ENCODE measurements around the gene SHD. TPM values are rescaled to one million over a fixed set of nuclear protein-coding genes. Genes with fewer than 3 reads are reported as not detected.

Gene SHD
- total and polyA plus RNA-seq, 2 donors (not counting 3 experiments of a cell fraction or from before 2014, with no cell fraction given), result not detected

DNA sequence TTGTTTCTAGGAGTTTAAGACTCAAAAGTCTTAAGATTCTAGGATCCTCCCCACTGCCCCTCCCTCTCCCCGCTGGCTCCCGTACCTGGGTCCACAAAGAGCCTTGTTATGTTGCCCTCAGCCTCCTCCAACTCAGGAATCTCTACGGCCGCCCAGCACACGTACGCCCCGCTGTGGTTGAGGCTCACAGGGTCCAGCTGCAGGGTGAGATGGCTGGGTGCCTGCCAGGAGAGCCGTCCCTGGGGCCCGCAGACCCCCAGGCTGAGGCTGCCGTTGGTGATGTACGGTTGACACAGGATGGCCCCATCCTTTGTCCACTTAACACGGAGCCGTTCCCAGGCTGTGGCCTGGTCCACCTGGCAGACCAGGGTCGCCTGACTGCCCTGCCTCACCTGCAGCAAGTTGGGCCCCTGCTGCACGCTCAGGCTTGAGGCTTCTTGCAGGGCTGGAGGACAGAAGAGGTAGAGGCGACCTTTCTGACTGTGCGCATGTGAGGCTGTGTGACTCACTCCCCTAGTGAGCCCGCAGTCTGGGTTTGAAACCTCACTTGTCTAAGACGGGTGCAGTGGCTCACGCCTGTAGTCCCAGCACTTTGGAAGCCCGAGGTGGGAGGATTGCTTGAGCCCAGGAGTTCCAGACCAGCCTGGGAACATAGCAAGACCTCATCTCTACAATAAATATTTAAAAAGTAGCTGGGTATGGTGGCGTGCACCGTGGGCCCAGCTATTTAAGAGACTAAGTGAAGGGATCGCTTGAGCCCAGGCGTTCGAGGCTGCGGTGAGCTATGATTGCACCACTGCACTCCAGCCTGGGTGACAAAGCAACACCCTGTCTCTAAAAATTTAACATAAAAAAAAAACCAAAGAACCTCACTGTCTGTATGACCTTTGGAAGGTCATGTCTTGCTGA, 19.1 kb downstream of the SHD start:
- Histone ChIP-seq H3K4me1 (ENCODE audit: control insufficient read depth, extremely low read depth, insufficient read depth, low read length) (no peaks in the 10 kb centered on the region), H2AFZ (ENCODE audit: low read depth, low read length) (no peak overlapping the region), H3K4me2 (ENCODE audit: insufficient read depth, low read length) (no peak overlapping the region), H3K9ac (replicated peaks; ENCODE audit: extremely low read depth, insufficient read depth, low read length) (no peak overlapping the region), H3K79me2 (ENCODE audit: control insufficient read depth, insufficient read depth, low read length) (no peaks in the 10 kb centered on the region), H3K4me3 (replicated peaks in 1 of 3; ENCODE audit: insufficient read depth in 1 of 3, low read depth in 1 of 3, low read length in 3 of 3) (no peak overlapping the region), H3K9me1 (replicated peaks; ENCODE audit: control insufficient read depth, extremely low read depth, insufficient read depth, low read length) (no peaks in the 10 kb centered on the region), H3K36me3 (ENCODE audit: control insufficient read depth in 2 of 2, extremely low read depth in 1 of 2, insufficient read depth in 2 of 2, low read length in 2 of 2) (no peaks in the 10 kb centered on the region), H3K27me3 (ENCODE audit: control insufficient read depth in 2 of 2, insufficient read depth in 2 of 2, low read length in 2 of 2) (no peaks in the 10 kb centered on the region), H3K27ac (ENCODE audit: insufficient read depth, low read depth, low read length) (no peak overlapping the region), H3K9me3 (replicated peaks; ENCODE audit: control insufficient read depth, insufficient read depth, low read length) (no peaks in the 10 kb centered on the region), H4K20me1 (replicated peaks; ENCODE audit: control insufficient read depth, extremely low read depth, insufficient read depth, low read length) (no peaks in the 10 kb centered on the region)
- dilution Hi-C loops (cut with MboI; ENCODE audit: extremely low pct_ligation_motif_present, low sequenced_read_pairs), result no loop called here
- POLR2A ChIA-PET, result no interaction called here
- FAIRE-seq (no peak), DNase-seq (ENCODE audit: low read depth, low spot score) (no peak)
- CTCF ChIA-PET, result interaction anchor here (1.3 to 2.0 kb wide), 2 partner anchors 31 to 54 kb away, joined by 5 to 7 read pairs; no protein-coding TSS in a partner anchor
- TF ChIP-seq JUN (IDR thresholded peaks at IDR 0.05; ENCODE audit: borderline replicate concordance, insufficient read depth, insufficient read length, low read depth), result no peak
- TF ChIP-seq, protein P1, sequence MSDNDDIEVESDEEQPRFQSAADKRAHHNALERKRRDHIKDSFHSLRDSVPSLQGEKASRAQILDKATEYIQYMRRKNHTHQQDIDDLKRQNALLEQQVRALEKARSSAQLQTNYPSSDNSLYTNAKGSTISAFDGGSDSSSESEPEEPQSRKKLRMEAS (IDR thresholded peaks at IDR 0.05; ENCODE audit: insufficient read depth, insufficient read length), result no peak
- BruUV-seq (replicated peaks), result no TSS peak
- intact Hi-C loops (cut with micrococcal nuclease), result no loop called here

DNA sequence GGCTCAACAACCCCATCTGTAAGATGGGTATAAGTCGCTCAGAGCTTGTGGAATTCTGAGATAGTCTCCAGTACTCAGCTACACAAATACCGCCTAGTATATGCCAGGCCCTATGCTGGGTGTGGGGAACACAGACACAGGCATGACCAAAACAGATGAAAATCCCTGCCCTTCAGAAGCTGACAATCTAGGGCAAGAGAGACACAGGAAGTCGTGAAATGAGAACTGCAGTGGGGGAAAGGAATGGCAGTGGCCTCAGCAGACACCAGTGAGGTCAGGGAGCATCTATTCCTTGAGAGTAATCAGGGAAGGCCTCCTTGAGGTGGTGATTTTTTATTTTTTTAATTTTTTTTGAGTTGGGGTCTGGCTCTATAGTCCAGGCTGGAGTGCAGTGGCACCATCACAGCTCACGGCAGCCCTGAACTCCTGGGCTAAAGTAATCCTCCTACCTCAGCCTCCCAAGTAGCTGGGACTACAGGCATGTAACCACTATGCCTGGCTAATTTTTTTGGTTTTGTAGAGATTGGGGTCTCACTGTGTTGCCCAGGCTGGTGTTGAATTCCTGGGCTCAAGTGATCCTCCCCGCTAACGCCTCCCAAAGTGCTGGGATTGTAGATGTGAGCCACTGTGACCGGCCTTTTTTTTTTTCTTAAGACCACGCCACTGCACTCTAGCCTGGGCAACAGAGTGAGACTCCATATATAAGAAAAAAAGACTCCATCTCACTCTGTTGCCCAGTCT, 19.9 kb downstream of the SHD start:
- no peaks in the 10 kb centered on the region for H4K20me1 ChIP-seq (replicated peaks; ENCODE audit: control insufficient read depth, extremely low read depth, insufficient read depth, low read length)
- TF ChIP-seq POLR2AphosphoS5 (IDR thresholded peaks at IDR 0.05; ENCODE audit: insufficient read depth, low read depth, low read length), result no peak
- TF ChIP-seq JUN (IDR thresholded peaks at IDR 0.05; ENCODE audit: borderline replicate concordance, insufficient read depth, insufficient read length, low read depth), result no peak
- no peak for TF ChIP-seq POLR2A (IDR thresholded peaks at IDR 0.05; ENCODE audit: low read depth, low read length)
- H3K4me3 ChIP-seq (replicated peaks in 1 of 3; ENCODE audit: insufficient read depth in 1 of 3, low read depth in 1 of 3, low read length in 3 of 3), result no peak overlapping the region
- no peaks in the 10 kb centered on the region for H3K79me2 ChIP-seq (ENCODE audit: control insufficient read depth, insufficient read depth, low read length)
- dilution Hi-C loops (cut with MboI; ENCODE audit: extremely low pct_ligation_motif_present, low sequenced_read_pairs), result no loop called here
- no peaks in the 10 kb centered on the region for H3K4me1 ChIP-seq (ENCODE audit: control insufficient read depth, extremely low read depth, insufficient read depth, low read length)
- intact Hi-C loops (cut with micrococcal nuclease), result no loop called here
- no peak overlapping the region for H3K9ac ChIP-seq (replicated peaks; ENCODE audit: extremely low read depth, insufficient read depth, low read length)
- no peaks in the 10 kb centered on the region for H3K36me3 ChIP-seq (ENCODE audit: control insufficient read depth in 2 of 2, extremely low read depth in 1 of 2, insufficient read depth in 2 of 2, low read length in 2 of 2)
- no peak overlapping the region for H3K4me2 ChIP-seq (ENCODE audit: insufficient read depth, low read length)
- no peaks in the 10 kb centered on the region for H3K9me3 ChIP-seq (replicated peaks; ENCODE audit: control insufficient read depth, insufficient read depth, low read length)
- no peaks in the 10 kb centered on the region for H3K9me1 ChIP-seq (replicated peaks; ENCODE audit: control insufficient read depth, extremely low read depth, insufficient read depth, low read length)
- no peak overlapping the region for H3K27ac ChIP-seq (ENCODE audit: insufficient read depth, low read depth, low read length)
- ChIA-PET POLR2A (interaction anchor here (0.6 kb wide), 1 partner anchor 22 kb away, joined by 3 read pairs; no protein-coding TSS in a partner anchor), CTCF (interaction anchor here (1.3 kb wide), 1 partner anchor 32 kb away, joined by 5 read pairs; no protein-coding TSS in a partner anchor)
- BruUV-seq (replicated peaks), result no TSS peak
- FAIRE-seq (peak; percentile 52), DNase-seq (ENCODE audit: low read depth, low spot score) (no peak)
- H2AFZ ChIP-seq (ENCODE audit: low read depth, low read length), result no peak overlapping the region
- no peaks in the 10 kb centered on the region for H3K27me3 ChIP-seq (ENCODE audit: control insufficient read depth in 2 of 2, insufficient read depth in 2 of 2, low read length in 2 of 2)
